Astrocyte of the cerebellum (primary cell): Measurements from ENCODE around the gene PSMB7.

Source experiments
- DNase-seq: peaks from one replicate; pipeline ENCODE4 v3.0.0-alpha.2; 2011; ENCODE audit warnings: low read depth
- H3K4me3 ChIP-seq: 2 replicates; pipeline ENCODE4 v1.5.1; 2011; ENCODE audit warnings: mild to moderate bottlenecking, low read depth, low read length, moderate library complexity
- CTCF ChIP-seq: IDR thresholded peaks from 2 replicates; pipeline ENCODE4 v1.5.1; 2012; ENCODE audit warnings: low read length, low read depth, moderate library complexity, mild to moderate bottlenecking; ENCODE audit errors: missing control alignments
- in situ Hi-C: cut with HindIII; loops from 2 replicates; pipeline ENCODE4 v1.10.0; 2017; ENCODE audit warnings: low sequenced_read_pairs

PSMB7 gene

GRCh38 chr9:124452326-124452725, 37.1 kb upstream of the PSMB7 start:
- in situ Hi-C loops: no loop called here
- no peak for DNase-seq
- no peak overlapping the region for H3K4me3 ChIP-seq
- TF ChIP-seq CTCF: no peak

DNA sequence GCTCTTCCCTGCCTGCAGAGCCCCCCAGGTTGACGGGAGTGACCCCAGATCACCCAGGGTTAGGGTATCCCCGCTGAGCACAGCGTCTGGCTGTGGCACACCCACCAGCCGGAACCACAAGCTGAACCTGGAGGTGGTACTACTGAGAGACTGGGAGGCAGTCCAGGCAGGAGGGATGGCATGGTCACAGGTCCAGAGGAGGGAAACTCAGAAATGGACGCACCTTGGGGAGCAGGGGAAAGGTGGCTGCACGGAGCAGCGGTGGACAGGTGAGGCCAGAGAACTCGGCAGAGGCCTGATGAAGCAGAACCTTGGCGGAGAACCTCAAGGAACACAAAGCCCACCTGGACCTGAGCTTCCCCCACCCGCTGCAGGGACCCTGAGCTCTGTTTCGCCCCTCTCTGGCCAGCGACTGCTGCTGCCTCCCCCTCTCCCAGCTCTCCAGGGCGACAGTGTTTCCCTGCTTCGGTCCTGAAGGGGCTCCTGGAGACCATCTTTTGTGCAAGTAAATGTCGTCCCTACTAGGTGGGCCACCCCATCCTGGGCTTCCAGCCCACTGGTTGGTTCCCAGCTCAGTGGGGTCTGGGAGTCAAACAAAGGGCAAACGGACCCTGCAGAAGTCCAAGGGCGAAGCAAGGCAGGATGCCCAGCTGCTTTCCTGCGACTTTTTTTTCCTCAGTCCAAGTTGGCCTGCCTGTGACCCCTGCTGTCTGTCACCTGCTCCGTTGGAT, 35.9 kb upstream of the PSMB7 start:
- no peak overlapping the region for H3K4me3 ChIP-seq
- in situ Hi-C loops: no loop called here
- DNase-seq: no peak
- no peak for TF ChIP-seq CTCF

- DNase-seq: no peak
- no peak for TF ChIP-seq CTCF
- in situ Hi-C loops: no loop called here
- peak within 1 kb of the TSS; percentile 26 for H3K4me3 ChIP-seq
These were observed 35.1 kb upstream of the PSMB7 start, which contains the start of gene ADGRD2 for GRCh38 chr9:124450241-124450924. TSS of gene ADGRD2 (plus strand) at chr9:124450451. CDS start at chr9:124451667, 1,216 bp downstream.

DNA sequence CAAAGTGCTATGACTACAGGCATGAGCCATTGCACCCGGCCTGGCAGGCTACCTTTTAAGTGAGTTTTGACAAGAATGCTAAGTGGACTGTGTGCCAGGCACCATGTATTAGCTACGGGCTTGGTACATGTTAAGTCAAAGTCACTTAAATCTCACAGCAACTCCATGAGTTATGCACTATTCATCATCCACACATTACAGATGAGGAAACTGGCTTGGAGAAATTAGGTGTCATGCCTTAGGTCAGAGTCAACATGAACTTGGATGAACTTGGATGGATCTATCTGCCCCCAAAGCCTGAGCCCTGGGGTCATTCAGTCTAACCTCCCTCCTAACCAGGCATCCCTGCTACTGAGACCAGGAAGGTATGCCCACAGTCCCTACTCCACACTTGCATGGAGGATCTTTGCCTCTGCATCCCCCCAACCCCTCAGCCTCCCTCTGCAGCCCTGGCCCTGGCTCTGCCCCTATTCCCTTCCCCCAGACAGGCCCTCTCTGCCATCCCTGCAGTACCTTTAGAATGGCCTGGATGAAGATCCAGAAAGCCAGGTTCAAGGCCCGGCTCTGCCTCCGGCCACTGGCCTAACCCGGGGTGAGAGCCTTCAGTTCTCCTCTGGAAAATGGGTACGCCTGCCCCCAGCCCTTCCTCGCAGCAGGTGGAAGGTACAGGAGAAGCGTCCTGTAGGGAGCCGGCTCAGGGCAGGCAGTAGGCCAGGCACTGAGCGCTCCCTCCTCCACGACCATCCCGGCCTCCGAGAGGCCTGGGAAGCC, 34.3 kb upstream of the PSMB7 start:
- no peak for DNase-seq
- in situ Hi-C loops: no loop called here
- no peak overlapping the region for H3K4me3 ChIP-seq
- TF ChIP-seq CTCF: no peak

GRCh38 chr9:124448019-124448418, 32.8 kb upstream of the PSMB7 start:
- H3K4me3 ChIP-seq: no peak overlapping the region
- in situ Hi-C loops: no loop called here
- no peak for DNase-seq
- TF ChIP-seq CTCF: no peak

DNA sequence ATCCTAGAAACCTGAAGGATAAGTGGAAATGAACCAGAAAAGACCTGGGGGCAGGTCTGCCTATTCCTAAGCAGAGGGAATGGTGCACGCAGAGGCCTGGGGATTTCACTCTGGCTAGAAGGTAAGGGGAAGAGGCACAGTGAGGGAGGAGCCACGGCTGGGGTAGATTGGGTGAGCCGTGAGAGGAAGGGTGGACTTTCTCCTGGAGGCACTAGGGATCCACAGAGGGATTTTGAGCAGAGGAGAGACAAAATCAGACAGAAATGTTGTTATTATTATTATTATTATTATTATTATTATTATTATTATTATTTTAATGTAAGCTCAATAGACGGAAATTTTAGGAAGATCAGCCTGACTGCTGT, 32.0 kb upstream of the PSMB7 start:
- in situ Hi-C loops: no loop called here
- no peak overlapping the region for H3K4me3 ChIP-seq
- TF ChIP-seq CTCF: no peak
- no peak for DNase-seq
